ENCODE results near the gene CFAP73.
"Not testable (repeated sequence)": the region's sequence is repeated elsewhere in the genome, so short reads cannot be mapped to it uniquely, and the experiment has no call there.

The CFAP73 gene

DNA sequence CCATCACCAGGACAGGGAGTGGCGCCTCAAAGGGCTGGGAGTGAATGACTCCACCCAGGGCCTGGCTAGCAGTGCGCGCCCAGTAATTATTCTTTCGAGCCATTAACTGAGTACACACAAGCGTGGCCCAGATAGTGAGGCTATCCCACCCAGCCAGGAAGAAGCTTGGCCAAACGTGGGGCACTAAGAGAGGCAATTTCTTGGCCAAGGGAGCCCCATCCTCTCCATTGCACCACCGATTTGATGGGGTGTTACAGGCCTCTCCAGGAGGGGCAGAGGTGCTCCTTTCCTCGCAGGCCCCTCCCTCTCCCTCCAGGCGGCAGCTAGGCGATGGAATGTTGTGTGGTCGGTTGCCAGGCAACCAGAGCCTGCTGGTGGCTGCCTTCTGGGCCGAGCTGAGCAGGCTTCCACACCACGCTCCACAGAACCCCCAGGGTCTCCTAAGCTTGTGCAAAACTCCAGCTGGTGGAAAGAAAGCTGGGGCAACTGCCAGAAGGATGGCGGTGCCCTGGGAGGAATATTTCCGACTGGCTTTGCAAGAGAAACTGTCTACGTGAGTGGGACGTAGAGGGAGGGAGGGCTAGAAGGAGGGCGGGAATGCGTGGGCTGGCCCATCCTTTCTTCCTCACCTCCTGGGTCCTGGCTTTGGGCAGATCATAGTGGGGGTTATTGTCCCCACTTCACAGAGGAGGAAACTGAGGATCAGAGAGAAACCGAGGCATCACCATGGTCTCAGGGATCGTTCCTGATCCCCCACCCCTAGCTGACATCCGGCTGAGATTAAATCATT, at the start of gene CFAP73:
TSS of gene CFAP73 (plus strand) at position 364 of the 790 bp plus-strand sequence. CDS start at position 498, 134 bp downstream.
- DNase-seq (ENCODE audit: low read depth in 3 of 3), result no peak

DNA sequence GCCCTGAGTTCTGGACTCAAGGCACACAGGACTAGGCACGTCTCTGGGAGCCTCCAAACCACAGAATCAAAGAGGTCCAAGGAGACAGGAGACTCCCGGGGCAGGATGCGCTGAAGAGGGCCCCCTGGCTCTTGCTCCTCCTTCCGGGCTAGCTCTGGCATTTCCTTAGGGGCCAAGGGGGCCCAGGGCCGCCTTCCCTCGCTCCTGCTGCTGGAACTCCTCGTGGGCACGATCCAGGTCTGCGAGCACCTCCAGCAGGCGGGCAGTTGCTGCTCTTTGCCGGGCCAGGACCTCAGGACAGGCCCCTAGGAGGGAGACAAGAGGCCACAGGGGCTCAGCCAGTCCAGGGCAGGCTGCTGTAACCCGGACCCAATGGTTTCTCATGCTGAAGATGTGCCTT, 49.8 kb upstream of the CFAP73 start:
- DNase-seq (ENCODE audit: low read depth in 3 of 3), result no peak

DNA sequence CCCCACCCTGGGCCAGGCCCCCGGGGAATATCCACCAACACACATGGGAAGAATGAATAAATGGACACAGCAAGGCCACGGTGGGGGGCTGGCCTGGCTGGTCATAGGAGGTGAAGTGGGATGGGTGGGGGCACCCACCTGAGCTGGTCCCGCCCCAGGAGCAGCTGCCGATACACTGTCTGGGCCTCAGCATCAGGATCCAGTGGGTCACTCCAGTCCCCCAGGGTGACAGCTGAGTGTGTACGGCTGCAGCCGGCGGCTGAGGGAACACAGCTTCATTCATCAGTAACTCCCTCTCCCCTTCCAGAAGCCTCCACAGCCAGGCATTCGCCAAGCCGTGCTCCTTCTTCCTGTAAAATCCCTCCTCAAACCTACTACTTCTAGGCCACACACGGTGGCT, 47.8 kb upstream of the CFAP73 start:
- no peak for DNase-seq (ENCODE audit: low read depth in 3 of 3)

DNA sequence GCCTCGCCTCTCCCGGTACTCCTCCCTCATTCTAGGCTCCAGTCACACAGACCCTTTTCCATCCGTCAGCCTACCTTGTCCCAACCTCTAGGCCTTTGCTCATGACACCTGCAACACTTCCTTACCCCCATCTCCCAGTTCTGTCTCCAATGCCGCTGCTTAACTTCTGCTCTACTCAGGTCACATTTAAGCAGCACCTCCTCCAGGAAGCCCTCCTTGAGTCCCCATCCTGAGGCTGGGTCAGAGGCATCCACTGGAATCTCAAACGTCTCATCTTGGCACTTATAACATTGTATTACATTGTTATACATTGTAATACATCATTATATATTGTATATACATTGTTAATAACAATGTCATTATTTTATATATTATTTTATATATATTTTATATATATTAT, 46.7 kb upstream of the CFAP73 start:
- no peak for DNase-seq (ENCODE audit: low read depth in 3 of 3)

DNA sequence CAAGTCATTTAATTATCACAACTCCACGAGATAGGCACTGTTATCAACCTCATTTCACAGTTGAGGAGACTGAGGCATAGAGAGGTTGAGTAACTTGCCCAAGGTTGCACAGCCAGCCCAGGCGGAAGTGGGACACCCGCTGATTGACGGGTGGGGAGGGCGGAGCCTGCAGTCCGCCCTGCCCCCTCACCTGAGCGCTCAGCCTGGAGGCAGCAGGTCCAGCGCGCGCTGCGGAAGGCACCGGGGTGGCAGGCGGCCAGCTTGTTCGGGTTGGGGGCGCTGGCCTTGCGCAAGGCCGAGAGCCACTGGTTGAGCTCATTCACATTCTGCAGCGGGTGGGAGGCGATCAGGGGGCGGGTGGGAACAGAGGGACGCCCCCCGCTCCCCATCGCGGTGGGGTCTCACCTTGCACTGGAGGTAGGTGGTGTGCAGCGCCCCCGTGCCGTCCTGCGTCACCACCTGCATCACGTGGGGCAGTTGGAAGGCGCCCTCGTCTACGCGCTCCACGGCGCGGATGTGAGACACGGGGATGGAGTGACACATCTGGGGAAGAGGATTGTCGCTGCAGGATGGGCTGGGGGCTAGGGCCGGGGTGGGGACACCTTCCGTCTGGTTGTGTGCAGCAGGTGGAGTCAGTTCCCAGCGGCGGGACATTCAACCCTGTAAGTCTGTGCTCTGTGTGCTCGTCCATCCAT, 45.6 kb upstream of the CFAP73 start:
- peak; percentile 34 to 70 (median 42) for DNase-seq (ENCODE audit: low read depth in 3 of 3)

DNA sequence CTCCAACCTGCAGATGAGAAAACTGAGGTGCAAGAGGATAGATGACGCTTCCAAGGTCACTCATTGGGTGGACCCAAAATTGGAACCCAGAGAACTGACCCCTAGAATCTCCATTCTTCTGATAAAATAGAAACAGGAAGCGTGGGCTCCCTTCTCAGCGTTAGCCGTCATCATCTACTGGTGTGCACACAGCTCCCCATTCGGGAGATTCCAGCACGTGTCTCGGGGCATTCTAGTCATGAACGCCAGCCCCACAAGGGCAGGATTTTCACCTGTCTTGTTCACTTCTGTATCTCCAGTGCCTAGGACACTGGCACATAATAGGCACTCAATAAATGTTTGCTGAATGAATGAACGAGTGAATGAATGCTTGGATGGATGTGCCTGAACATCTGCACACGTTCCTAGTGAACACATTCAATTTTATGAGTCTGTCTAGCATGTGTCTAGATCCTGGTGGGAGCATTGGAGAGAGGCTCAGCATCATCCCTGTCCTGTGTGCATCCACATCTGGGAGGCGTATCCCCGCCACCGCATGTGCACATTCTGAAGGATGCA, 44.5 kb upstream of the CFAP73 start:
- DNase-seq (ENCODE audit: low read depth in 3 of 3), result no peak

DNA sequence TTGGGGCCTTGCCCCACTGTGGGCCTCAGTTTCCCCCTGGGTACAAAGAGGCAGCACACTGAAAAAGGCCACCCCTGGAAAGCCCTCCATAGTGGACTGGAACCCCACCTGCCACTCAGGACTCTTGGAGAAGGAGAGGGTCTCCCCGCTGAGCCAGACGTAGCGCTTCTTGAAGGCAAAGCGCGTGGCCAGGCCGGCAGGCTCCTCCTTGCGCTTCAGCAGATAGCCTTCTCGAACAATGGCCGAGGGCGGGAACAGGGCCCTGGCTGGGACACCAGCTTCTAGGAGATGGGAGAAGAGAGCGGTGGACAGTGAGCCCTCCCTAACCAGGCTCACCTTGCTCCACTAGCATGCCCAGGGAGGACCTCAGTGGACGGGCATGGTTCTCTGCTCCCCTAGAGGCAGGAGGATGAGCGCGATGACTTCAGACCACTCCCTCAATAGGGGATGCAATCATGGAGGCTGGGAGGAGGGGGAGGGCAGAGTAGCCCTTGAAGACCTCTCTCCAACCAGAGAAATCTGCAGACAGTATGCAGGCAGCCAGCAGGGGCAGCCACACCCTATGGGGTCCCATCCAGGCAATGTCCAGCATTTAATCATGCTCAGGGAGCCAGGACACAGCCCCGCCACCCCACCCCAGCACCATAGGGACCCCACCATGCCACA, 43.8 kb upstream of the CFAP73 start:
- no peak for DNase-seq (ENCODE audit: low read depth in 3 of 3)

DNA sequence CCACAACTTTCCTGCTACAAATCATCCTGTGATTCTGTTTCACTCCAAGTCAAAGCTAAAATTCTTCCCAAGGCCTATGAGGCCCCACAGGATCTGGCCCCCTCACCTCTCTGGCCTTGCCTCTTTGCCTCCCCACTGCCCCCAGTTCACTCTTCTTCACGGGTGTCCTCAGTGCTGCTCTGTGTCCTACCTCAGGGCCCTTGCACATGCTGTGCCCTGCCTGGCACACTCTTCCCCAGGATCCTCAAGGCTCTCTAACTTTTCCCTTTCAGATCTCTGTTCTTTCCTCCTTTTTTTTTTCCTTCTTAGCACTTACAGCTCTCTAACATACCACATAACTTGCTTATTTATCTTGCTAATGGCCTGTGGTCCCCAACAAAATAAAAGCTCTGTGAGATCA, 43.2 kb upstream of the CFAP73 start:
- no peak for DNase-seq (ENCODE audit: low read depth in 3 of 3)

DNA sequence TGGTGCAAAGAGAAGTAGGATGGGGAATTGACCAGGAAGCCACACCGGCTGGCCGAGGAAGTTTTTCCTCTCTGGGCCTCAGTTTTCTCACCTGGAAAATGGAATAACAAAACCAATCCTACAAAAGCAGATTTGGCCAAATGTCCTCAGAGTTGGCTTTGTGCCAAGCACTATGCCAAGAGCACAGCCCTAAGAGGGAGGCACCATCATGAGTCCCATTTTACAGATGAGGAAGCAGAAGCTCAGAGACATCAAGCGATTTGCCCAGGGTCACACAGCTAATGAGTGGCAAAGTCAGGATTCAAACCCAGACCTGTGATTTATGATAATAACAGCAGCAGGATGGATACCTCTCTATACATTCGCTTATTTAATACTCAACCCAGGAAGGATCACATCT, 41.2 kb upstream of the CFAP73 start:
- DNase-seq (ENCODE audit: low read depth in 3 of 3), result no peak

DNA sequence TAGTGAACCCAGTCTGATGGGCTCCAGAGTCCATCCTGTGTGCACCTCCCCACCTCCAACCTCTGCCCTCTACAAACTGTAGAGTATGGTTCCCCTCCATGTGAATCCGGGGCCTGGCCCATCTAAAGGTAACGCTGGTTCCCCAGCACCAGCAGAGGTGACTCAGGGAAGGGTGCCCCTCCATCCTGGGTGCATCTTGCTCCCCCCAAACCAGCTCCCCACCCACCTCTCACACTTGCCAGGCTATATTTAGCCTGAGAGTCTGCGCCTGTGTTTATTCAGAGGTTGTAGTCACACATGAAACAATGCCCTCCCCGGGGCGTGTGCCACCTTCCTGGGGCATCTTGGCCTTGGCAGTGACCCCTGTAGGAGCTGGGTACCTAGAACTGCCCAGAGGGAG, 40.2 kb upstream of the CFAP73 start:
- DNase-seq (ENCODE audit: low read depth in 3 of 3), result no peak

DNA sequence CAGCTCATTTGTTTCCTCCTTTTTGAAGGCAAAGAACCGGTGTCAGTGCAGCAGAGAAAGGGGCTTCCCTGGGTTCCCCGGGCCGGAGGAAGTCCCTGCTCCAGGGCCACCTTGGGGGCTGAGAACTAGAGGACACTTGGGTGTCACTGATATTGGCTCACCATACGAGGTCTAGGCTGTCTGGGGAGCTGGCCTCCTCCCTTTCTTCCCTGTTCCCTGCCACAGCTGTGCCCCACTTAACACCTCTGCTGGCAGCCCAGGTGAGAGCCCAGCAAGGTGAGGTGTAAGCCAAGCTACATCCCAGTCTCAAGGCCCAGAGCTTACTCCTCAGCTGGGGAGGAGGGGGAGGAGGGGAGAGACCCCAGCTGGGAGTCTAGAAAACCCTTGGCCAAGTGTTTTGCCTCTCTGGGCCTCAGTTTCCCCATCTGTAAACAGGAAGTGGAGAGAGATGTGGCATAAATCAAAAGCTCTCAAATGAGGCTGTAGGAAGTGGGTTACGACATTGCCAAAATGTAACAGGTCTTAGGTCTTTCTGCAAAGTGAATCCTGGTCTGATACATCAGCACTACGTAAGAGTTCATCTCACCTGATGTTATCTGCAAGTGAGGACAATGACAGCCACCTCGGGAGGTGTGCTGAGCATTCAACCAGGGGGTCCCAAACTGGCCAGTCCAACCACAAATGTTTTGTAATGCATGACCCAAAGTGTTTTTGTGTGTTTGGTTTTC, 39.5 kb upstream of the CFAP73 start:
- DNase-seq (ENCODE audit: low read depth in 3 of 3), result no peak

DNA sequence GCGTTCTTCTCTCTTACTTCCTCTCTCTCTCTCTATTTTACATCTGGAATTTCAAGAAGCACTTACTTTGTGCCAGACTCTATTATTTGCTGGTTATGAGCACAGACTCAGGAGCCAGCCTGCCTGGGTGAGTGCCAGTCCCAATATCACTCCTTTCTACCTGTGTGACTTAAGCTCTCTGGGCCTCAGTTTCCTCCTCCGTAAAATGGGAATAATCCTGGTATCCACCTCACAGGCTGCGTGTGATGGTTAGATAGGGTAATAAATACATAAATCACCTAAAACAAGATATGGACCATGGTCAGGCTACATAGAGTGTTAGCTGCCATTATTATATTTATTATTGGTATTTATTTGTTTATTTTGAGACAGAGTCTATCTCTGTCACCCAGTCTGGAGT, 38.3 kb upstream of the CFAP73 start:
- no peak for DNase-seq (ENCODE audit: low read depth in 3 of 3)

DNA sequence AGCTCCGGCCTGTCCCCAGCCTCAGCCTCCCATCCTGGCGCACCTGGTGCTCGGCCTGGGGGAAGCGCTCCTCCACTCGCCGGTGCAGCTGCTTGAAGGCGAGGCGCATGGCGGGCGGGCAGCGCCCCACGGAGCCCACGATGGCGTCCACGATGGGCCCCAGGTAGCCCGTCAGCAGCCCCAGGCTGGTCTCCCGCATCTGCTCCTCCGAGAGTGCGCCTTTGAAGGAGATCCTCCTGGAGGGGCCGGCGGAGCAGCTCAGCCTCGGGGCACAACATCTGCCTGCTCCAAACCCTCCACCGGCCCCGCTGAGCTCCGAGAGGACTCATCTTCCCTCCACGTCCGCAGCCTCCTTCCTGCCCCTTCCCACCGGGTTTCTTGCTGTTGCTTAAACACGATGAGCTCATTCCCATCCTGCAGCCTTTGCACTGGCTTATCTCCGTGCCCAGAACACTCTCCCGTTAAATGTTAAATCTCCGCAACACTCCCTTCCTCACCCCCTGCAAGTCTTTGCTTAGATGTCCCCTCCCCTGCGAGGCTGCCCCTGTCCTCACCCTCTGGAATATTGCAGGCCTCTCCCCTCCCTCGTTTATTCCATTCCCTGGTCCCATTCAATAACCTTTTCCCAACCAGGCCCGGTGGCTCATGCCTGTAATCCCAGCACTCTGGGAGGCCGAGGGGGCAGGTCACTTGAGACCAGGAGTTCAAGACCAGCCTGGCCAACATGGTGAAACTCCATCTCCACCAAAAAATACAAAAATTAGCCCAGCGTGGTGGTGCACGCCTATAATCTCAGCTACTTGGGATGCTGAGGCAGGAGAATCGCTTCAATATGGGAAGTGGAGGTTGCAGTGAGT, 37.3 kb upstream of the CFAP73 start:
- DNase-seq (ENCODE audit: low read depth in 3 of 3), result no peak

DNA sequence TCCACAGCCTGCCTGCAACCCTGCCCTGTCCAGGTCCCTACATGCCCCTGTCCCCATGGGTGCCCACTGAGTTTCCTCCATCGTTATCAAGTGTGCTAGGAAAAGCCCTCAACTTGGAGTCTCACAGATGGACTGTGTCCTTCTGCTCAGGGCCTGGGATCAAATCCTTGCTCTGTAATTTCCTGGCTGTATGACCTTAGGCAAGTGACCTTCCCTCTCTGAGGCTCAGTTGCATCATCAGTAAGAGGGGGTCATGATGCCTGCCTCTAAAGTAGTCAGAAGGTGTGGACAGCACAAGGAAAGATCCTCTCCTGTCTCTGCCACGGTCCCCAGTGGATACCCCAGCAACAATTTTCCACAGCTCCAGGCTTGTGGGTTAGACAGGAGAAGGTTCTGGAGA, 36.1 kb upstream of the CFAP73 start:
- DNase-seq (ENCODE audit: low read depth in 3 of 3), result no peak

DNA sequence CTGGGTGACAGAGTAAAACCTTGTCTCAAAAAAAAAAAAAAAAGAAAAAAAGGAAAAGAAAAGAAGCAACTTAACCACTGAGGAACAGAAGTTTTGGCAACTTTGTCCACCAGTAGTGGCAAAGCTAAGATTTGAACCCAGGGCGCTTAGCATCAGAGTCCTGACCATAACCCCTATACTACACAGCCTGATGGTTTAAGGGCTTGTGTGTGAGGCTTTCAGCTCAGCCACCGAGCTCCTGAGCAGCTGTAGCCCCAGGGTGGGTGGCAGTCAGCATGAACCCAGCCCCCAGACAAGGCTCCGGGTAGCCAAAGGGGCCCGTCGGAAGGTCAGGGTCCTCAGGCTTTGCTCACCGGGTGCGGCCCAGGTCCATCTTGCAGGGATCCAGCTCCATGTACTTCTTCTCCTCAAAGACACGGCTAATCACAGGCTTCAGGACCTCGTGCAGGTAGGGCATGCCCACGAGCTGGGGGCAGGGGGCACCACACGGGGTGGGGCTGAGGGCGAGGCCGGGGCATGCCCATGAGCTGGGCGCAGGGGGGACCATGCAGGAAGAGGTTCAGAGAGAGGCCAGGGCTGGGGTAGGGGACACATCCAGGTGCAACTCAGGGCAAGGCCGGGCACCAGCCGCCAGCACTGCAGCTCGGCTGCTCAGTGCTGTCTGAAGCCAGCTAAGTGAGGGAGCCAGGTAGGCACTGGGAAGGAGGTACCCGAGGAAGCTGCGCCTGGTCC, 34.9 kb upstream of the CFAP73 start:
- no peak for DNase-seq (ENCODE audit: low read depth in 3 of 3)

DNA sequence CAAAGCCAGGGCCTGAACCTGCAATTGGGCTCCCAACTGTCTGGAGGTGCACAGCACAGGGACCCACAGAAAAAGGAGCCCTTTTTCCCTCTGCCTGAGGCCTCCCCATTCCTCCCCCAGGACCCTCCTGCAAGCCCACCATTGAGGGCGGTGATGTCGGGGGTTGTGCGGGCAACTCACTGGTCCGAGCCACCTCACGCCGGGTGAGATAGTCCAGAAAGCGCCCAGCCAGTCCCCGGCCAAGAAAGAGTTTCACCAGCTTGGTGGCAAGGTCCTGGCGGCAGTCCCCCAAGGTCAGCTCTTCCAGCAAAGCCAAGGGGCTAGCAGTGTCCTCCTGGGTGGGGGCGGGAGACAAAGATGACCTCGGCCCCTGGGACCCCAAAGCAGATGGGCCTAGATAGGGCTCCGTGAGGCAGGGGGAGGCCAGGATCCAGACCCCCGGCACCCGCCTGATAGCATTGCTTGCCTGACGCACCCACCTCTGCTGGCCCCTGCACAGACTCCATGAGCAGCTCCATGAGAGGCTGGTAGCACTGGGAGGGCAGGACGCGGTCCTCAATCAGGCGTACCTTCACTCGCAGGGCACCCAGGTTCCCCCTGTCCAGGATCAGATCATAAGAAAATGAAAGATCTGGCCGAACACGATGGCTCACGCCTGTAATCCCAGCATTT, 33.9 kb upstream of the CFAP73 start:
- DNase-seq (ENCODE audit: low read depth in 3 of 3), result no peak

DNA sequence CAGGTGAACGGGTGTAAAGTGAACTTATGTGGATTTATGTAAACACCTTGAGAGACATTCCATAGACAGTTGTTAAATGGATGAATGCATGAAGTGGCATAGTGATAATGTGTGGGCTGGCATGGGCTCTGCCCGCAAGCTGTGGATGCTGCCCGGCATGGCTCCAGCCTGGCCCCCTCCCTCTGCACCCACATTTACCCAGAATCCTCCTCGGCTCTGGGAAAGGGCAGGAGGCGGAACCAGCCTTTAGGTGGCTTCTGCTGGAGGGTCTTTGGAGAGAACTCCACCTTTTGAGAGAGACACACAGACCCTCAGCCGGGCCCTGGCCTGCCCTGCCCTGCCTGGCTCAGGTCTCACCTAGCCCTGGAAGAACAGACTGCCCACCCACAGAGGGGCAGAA, 32.6 kb upstream of the CFAP73 start:
- no peak for DNase-seq (ENCODE audit: low read depth in 3 of 3)

DNA sequence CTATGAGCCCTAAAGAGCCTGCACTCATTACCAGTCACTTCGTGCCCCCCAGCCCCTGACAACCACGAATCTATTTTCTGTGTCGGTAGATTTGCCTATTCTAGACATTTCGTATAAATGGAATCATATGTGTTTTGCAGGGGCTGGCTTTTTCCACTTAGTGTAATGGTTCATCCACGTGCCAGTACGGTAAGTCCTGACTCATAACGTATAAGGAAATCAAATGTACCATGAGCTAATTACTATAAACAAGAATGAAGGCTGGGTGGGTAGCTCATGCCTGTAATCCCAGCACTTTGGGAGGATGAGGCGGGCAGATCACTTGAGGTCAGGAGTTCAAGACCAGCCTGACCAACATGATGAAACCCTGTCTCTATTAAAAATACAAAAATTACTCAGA, 31.8 kb upstream of the CFAP73 start:
- DNase-seq (ENCODE audit: low read depth in 3 of 3), result not testable (repeated sequence)

DNA sequence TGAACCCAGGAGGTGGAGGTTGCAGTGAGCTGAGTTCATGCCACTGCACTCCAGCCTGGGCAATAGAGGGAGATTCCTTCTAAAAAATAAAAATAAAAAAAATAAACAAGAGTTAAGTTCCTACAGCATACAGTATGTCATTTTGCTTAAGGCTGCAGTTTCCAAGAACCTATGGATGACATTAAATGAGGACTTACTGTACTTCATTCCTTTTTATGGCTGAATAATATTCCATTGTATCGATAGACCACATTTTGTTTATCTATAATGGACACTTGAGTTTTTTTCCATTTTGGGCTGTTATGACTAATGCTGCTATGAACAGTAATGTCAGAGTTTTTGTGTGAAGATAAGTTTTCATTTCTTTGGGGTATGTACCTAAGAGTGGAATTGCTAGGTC, 31.4 kb upstream of the CFAP73 start:
- no peak for DNase-seq (ENCODE audit: low read depth in 3 of 3)
